Small intestine (tissue), 7 donors: ENCODE data around the gene GJC1. TPM values are rescaled to one million over a fixed set of nuclear protein-coding genes. Genes with fewer than 3 reads are reported as not detected.
A peak's percentile ranks its signal among the peaks of the same experiment; 100 is the strongest.

Source experiments
- DNase-seq, 2 donors: peaks; one replicate each; pipeline versions ENCODE4 v3.0.0 to v3.0.0-alpha.2; 2013
- FAIRE-seq: peaks from 2 replicates; lab custom pipeline; 2012; peaks lifted over from hg19 to GRCh38; lab: Jason Lieb, UNC
- H3K27ac ChIP-seq, 3 donors: one replicate each; pipeline ENCODE4 v1.5.1; 2013; ENCODE audit warnings: low read length in 2 of 3, mild to moderate bottlenecking in 2 of 3, control low read depth in 1 of 3, inconsistent platforms in 1 of 3, low read depth in 1 of 3, moderate library complexity in 1 of 3
- H3K27me3 ChIP-seq, 3 donors: one replicate each; pipeline ENCODE4 v1.6.1; 2013; ENCODE audit warnings: low read length in 3 of 3, inconsistent platforms in 1 of 3; ENCODE audit not compliant: control insufficient read depth in 3 of 3, insufficient read depth in 3 of 3
- H3K36me3 ChIP-seq, 3 donors: one replicate each; pipeline ENCODE4 v1.6.1; 2013; ENCODE audit warnings: low read length in 3 of 3, inconsistent platforms in 1 of 3, low read depth in 1 of 3, mild to moderate bottlenecking in 1 of 3, moderate library complexity in 1 of 3; ENCODE audit not compliant: control insufficient read depth in 3 of 3, insufficient read depth in 2 of 3
- H3K4me1 ChIP-seq, 3 donors: one replicate each; pipeline ENCODE4 v1.6.1; 2013; ENCODE audit warnings: low read length in 2 of 3, inconsistent platforms in 1 of 3, low read depth in 1 of 3, mild to moderate bottlenecking in 1 of 3, moderate library complexity in 1 of 3; ENCODE audit not compliant: control insufficient read depth in 3 of 3, insufficient read depth in 2 of 3
- H3K4me3 ChIP-seq, 3 donors: one replicate each; pipeline ENCODE4 v1.5.1; 2013; ENCODE audit warnings: low read length in 3 of 3, control low read depth in 1 of 3, inconsistent platforms in 1 of 3, low read depth in 1 of 3, mild to moderate bottlenecking in 1 of 3, moderate library complexity in 1 of 3
- H3K9me3 ChIP-seq, 2 donors: one replicate each; pipeline ENCODE4 v1.6.1; 2013; ENCODE audit warnings: low read depth in 1 of 2, low read length in 1 of 2; ENCODE audit not compliant: control insufficient read depth in 2 of 2, insufficient read depth in 1 of 2
- WGBS, 3 donors: extraction: QIAGEN DNeasy Blood & Tissue Kit; methylation state at CpG; one replicate each; pipeline ENCODE4 v1.1.7; 2013; 5-methylcytosine and 5-hydroxymethylcytosine counted together
- polyA plus RNA-seq, 4 donors: library from polyadenylated mRNA; stranded (reverse) in 3 of 4; unstranded in 1 of 4; fragments of 200-250 nt in 3 of 4; fragments of 120-200 nt in 1 of 4; gene quantifications; one replicate each; pipeline versions ENCODE4 v1.2.1 to v1.2.3, GENCODE V29; 2013
- donor health status: healthy with polysubstance abuse.
- donor health status: control.
- donor health status: control.
- donor health status: Bipolar disorder and iron deficiency.
- donor health status: healthy.

Gene GJC1
- polyA plus RNA-seq, 4 donors: 3.2 to 4.7 TPM; not detected in 2

DNA sequence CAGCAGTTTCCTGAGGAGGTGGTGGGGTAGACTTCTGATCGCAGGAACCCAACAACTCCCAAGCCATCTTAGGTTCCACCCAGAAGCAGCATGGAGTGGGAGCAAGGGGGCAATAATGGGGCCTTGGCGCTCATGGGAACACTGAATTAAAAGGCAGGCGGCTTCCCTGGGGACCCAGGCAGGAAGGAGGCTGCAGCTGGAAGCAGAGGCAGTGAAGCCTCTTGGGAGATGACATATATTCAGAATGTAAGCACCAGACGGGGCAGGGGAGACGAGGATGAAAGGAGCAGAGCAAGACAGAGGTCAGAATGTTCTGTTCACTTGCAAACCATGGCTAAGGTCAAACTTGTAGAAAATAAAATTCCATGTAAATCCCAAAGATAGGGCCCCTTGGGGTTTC, 20.5 kb upstream of the GJC1 start:
- no peaks in the 10 kb centered on the region for H3K27me3 ChIP-seq
- H3K27ac ChIP-seq: no peak overlapping the region
- H3K4me1 ChIP-seq: no peaks in the 10 kb centered on the region
- FAIRE-seq (no peak), DNase-seq (no peak)
- H3K36me3 ChIP-seq: peaks cover 19 to 65% (median 31%) of the 10 kb centered on the region in 3 donors
- WGBS, 3 donors: 78 to 95% (median 90%) methylated on average over 5 of the region's 5 CpGs
- H3K9me3 ChIP-seq: no peaks in the 10 kb centered on the region
- H3K4me3 ChIP-seq: no peak overlapping the region

DNA sequence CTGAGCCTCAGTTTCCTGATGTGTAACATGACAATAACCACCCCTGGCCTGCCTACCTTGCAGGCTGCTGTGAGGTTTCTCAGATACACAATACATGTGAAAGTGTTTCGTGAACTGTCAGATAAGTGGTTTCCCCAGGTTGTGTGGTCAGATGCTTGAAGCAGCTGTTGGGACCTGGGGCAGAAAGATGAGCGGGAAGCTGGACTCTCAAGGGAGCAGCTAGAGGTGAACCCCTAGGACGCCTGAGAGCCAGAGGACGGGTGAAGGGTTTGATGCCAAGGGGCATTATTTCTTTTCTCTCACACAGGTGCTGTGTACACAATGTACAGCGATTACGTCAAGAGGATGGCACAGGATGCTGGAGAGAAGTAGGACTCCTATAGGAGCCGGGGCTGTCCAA, 19.9 kb upstream of the GJC1 start:
- H3K4me1 ChIP-seq: no peaks in the 10 kb centered on the region
- H3K9me3 ChIP-seq: no peaks in the 10 kb centered on the region
- H3K27me3 ChIP-seq: no peaks in the 10 kb centered on the region
- FAIRE-seq: no peak
- no peak overlapping the region for H3K4me3 ChIP-seq
- 82 to 89% (median 86%) methylated on average over 7 of the region's 7 CpGs for WGBS, 3 donors
- no peak for DNase-seq
- no peak overlapping the region for H3K27ac ChIP-seq
- H3K36me3 ChIP-seq: peaks cover 19 to 59% (median 31%) of the 10 kb centered on the region in 3 donors

DNA sequence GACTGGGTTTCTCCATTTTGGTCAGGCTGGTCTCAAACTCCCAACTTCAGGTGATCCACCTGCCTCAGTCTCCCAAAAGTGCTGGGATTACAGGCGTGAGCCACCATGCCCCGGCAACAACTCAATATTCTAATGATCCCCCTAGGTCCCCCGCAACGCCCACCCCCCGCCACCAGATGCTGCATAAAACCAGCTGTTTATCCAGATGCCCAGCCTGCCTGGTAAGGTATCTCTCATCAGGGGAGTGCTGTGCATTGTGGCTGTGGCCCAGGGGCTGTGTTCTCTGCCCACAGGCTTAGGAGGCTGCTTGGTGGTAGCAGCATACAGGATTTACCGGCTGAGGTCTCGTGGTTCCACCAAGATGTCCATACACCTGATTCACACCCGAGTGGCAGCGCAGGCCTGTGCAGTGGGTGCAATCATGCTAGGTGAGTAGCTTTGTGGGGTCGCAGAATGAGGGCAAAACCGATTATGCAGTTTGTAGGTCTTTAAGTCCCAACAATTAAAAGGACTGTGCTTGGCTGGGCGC, 18.9 kb upstream of the GJC1 start:
- no peak for FAIRE-seq
- WGBS, 3 donors: 90 to 94% (median 92%) methylated on average over 12 of the region's 12 CpGs
- H3K36me3 ChIP-seq: peaks cover 17 to 49% (median 21%) of the 10 kb centered on the region in 3 donors

DNA sequence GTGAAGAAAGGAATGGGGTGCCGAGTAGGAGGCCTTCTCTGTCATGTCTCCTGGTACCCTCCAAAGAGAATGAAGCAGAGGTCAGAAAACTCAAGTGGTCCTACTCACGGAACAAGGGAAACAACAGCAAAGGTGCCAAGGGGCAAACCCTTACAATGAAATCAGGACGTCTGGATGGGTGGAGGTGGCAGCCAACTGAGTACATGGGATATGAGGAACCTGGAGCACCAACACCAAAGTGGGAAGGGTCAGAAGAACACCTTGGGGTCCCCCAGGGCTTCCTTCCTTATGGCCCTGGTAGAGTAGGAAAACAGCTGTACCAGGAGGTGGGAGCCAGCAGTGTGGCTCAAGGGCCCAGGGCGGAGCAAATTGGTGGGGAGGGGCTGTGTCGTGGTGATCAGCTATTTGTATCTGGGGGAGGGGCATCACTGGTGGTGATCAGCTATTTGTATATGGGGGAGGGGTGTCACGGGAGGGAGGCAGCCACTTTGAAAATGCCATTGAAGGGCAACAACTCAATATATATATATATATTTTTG, 18.2 kb upstream of the GJC1 start:
- FAIRE-seq: no peak
- H3K4me3 ChIP-seq: no peak overlapping the region
- DNase-seq: no peak
- peaks cover 13 to 44% (median 14%) of the 10 kb centered on the region in 3 donors for H3K36me3 ChIP-seq
- no peaks in the 10 kb centered on the region for H3K4me1 ChIP-seq
- 56 to 62% (median 57%) methylated on average over 6 of the region's 6 CpGs for WGBS, 3 donors
- H3K9me3 ChIP-seq: no peaks in the 10 kb centered on the region
- no peaks in the 10 kb centered on the region for H3K27me3 ChIP-seq
- peak overlapping the region in 1 of 3 donors; percentile 11 for H3K27ac ChIP-seq

More for the DNA sequence above, 18.9 kb upstream of the GJC1 start:
- H3K27me3 ChIP-seq: no peaks in the 10 kb centered on the region
- no peaks in the 10 kb centered on the region for H3K4me1 ChIP-seq
- no peaks in the 10 kb centered on the region for H3K9me3 ChIP-seq
- no peak for DNase-seq
- no peak overlapping the region for H3K4me3 ChIP-seq
- H3K27ac ChIP-seq: no peak overlapping the region

DNA sequence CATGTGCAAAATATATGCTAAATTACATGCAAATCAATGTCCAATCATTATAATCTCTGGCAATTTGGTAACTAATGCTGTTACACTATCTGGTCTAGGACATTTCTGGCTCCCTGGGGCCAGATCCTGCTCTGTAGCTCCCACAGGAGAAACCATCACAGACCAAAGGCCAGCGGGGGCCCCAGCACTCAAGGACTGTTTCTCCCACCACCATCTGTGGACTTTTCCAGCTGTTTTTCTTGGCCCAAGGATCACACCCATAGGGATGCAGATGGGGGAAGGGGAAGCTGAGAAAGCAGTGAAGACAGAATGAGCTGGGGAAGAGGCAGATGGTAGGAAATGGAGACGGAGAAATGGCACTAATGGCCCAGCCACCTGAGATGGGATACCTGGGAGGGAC, 17.5 kb upstream of the GJC1 start, which contains the start of gene HIGD1B:
HIGD1B (plus strand) TSS at position 298 of the 400 bp plus-strand sequence. CDS start 270 bp downstream, outside the sequence.
- FAIRE-seq (no peak), DNase-seq (no peak)
- Histone ChIP-seq H3K27ac (peak within 1 kb of the TSS in 1 of 3 donors; percentile 11), H3K4me1 (no peaks in the 10 kb centered on the region), H3K9me3 (no peaks in the 10 kb centered on the region), H3K4me3 (no peak within 1 kb of the TSS), H3K36me3 (peaks cover 10 to 36% (median 10%) of the 10 kb centered on the region in 3 donors), H3K27me3 (peaks cover 0 to 5% (median 0%) of the 10 kb centered on the region in 3 donors)
- WGBS, 3 donors: 63 to 79% (median 73%) methylated on average over 2 of the region's 2 CpGs

DNA sequence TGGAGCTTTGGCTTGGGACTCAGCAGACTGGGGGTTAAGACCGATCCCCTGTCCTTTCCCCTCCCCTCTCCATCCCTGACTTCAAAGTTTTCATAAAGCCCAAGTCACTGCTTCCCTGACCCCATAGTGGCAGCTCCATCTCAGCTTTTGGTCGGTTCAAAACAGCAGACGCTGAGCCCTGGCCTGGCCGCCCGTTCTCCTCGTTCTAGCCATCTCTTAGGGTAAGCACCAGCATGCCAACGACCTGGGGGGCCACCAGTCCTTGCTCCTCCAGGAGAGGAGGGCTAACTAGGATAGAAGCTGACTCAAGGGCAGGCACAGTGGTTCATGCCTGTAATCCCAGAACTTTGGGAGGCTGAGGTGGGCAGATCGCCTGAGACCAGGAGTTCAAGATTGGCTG, 16.1 kb upstream of the GJC1 start:
- no peaks in the 10 kb centered on the region for H3K9me3 ChIP-seq
- H3K4me3 ChIP-seq: no peak overlapping the region
- DNase-seq: no peak
- WGBS, 3 donors: 74 to 80% (median 80%) methylated on average over 8 of the region's 8 CpGs
- FAIRE-seq: no peak
- H3K27ac ChIP-seq: no peak overlapping the region
- peaks cover 0 to 7% (median 0%) of the 10 kb centered on the region in 3 donors for H3K27me3 ChIP-seq
- no peaks in the 10 kb centered on the region for H3K4me1 ChIP-seq
- H3K36me3 ChIP-seq: peaks cover 2 to 22% (median 5%) of the 10 kb centered on the region in 3 donors

DNA sequence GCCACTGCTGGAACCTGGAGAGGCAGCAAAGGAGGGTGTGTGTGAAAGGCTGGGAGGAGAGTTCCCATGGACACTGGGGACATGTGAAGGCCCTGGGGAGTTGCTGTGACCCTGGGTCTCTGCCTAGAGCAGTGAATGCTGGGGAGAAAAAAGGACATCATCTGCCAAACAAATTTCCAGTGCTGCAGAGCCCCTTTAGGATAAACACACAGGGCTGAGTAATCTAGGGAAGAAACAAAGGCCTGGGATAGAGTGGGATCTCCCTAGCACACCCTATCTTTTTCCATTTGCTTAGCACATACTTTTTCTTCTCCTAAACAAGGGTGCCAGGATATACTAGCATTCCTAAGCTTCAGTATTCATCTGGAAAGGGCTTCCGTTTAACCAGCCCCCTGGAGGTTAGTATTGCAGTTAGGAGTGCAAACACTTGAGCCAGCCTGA, 14.3 kb upstream of the GJC1 start:
- 54 to 71% (median 63%) methylated on average over 1 of the region's 1 CpG for WGBS, 3 donors
- Histone ChIP-seq H3K27ac (peak overlapping the region in 1 of 3 donors; percentile 34), H3K9me3 (no peaks in the 10 kb centered on the region), H3K4me1 (no peaks in the 10 kb centered on the region), H3K4me3 (no peak overlapping the region), H3K36me3 (peaks cover 0 to 4% (median 0%) of the 10 kb centered on the region in 3 donors), H3K27me3 (peaks cover 0 to 7% (median 0%) of the 10 kb centered on the region in 3 donors)
- DNase-seq (no peak), FAIRE-seq (no peak)

DNA sequence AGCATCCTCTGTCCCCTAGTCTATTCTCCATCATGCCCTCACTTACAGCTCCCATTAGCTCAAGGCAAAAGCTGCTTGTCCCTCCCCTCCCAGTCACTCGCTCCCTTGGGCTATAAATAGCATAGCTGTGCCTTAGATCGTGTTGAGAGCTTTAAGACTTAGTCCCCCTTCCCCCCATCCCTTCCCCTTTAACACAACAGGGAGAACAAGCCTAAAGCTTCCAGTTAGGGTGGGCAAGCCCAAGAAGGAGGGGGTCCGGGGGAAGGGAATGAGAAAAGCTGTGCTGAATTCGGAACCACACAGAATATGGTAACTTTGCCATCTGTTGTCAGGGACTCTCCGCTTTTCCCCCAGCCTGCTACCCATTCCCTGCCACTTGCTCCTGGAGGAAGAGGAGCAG, 12.7 kb upstream of the GJC1 start:
- H3K4me1 ChIP-seq: no peaks in the 10 kb centered on the region
- H3K4me3 ChIP-seq: no peak overlapping the region
- H3K9me3 ChIP-seq: no peaks in the 10 kb centered on the region
- WGBS, 3 donors: 46 to 60% (median 56%) methylated on average over 5 of the region's 5 CpGs
- FAIRE-seq (no peak), DNase-seq (no peak)
- no peaks in the 10 kb centered on the region for H3K36me3 ChIP-seq
- H3K27ac ChIP-seq: peak overlapping the region in 1 of 3 donors; percentile 38
- H3K27me3 ChIP-seq: peaks cover 0 to 7% (median 0%) of the 10 kb centered on the region in 3 donors
